ENCODE data around the gene ATP10B.
"Not testable (repeated sequence)": the region's sequence is repeated elsewhere in the genome, so short reads cannot be mapped to it uniquely, and the experiment has no call there.

ATP10B gene, protein sequence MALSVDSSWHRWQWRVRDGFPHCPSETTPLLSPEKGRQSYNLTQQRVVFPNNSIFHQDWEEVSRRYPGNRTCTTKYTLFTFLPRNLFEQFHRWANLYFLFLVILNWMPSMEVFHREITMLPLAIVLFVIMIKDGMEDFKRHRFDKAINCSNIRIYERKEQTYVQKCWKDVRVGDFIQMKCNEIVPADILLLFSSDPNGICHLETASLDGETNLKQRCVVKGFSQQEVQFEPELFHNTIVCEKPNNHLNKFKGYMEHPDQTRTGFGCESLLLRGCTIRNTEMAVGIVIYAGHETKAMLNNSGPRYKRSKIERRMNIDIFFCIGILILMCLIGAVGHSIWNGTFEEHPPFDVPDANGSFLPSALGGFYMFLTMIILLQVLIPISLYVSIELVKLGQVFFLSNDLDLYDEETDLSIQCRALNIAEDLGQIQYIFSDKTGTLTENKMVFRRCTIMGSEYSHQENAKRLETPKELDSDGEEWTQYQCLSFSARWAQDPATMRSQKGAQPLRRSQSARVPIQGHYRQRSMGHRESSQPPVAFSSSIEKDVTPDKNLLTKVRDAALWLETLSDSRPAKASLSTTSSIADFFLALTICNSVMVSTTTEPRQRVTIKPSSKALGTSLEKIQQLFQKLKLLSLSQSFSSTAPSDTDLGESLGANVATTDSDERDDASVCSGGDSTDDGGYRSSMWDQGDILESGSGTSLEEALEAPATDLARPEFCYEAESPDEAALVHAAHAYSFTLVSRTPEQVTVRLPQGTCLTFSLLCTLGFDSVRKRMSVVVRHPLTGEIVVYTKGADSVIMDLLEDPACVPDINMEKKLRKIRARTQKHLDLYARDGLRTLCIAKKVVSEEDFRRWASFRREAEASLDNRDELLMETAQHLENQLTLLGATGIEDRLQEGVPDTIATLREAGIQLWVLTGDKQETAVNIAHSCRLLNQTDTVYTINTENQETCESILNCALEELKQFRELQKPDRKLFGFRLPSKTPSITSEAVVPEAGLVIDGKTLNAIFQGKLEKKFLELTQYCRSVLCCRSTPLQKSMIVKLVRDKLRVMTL (N-terminal part only)

DNA sequence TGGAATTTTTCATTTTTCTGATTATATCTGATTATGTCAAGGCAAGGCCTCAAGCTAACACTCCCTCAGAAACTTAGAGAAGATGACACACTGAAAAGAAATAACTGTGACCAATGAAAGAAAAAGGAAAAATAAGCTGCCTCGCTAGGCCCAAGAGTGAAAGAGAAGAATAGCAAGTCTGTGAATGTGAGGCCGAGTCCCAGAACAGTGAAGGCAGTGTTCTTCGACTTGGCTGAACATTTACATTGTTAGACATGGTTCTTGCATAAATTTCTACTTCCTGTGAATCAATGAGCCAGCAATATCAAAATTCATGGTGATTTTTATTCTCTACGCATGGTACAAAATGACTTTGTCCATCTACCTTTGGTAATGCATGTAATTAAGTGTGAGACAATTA lies at the start of gene ATP10B:
TSS of gene ATP10B (minus strand) at position 163 of the 400 bp plus-strand sequence. CDS start 164,137 bp downstream, outside the sequence.
- no peak for DNase-seq

DNA sequence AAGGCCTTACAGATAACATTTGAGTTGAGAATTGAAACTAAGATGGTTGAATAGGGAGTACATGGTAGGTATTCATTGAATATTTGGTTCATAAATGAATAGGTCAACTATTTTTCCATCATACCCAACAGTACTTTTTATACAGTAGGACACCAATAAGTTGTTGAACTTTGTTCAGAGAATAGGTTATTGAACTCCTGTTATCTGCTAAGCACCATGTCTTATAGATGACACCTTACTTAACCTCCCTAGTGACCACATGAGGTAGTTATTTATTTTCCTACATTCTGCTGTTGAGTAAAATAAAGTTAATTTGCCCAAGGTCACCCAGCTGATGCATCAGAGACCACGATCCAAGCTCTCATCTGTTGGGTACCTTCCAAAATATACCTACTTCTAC lies 49.6 kb upstream of the ATP10B start:
- no peak for DNase-seq

DNA sequence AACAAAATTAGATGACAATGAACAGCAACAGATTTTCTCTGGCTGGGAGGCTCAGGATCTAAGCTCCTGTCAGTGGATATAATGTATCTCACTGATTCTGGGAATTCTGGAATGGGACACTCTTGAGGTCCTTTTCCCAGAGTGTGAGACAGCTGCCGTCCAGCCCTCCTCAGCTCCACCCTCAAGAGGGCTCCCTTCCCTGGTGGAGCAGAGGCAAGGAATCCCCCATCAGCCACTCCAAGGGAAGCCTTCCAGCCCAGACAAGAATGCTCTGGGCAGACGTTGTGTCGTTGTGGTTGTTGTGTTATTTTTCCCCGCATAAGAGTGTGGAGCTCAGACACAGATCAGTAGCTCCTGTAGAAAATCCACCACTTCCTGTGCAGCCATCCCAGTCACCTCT lies 47.7 kb upstream of the ATP10B start:
- no peak for DNase-seq

DNA sequence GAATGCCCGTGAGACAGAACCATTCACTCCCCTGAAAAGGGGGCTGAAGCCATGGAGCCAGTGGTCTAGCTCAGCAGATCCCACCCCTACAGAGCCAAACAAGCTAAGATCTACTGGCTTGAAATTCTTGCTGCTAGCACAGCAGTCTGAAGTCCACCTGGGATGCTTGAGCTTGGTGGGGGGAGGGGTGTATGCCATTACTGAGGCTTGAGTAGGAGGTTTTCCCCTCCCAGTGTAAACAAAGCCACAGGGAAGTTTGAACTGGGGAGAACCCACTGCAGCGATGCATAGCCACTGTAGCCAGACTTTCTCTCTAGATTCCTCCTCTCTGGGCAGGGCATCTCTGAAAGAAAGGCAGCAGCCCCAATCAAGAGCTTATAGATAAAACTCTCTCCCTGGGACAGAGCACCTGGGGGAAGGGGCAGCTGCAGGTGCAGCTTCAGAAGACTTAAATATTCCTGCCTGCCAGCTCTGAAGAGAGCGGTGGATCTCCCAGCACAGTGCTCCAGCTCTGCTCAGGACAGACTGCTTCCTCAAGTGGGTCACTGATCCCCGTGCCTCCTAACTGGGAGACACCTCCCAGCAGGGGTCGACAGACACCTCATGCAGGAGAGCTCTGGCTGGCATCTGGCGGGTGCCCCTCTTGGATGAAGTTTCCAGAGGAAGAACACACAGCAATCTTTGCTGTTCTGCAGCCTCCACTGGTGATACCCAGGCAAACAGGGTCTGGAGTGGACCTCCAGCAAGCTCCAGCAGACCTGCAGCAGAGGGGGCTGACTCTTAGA lies 41.4 kb upstream of the ATP10B start:
- not testable (repeated sequence) for DNase-seq

DNA sequence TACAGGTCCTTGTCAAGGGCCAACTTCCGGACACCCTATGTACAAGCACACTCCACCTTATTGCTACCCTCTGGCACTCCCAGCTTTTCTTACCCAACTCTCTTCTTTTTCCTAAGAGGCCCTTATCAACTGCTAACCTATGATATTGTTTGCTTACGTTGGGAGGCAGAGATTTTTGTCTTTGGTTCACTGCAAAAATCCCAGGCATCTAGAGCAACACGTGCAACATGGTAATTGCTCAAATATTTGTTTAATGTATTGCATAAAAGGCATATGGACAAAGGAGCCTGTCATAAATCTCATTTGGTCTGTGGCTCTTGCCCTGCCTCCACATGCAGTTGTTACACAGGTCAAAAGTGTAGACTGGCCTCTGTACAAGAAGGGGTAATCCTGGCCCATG lies 35.8 kb upstream of the ATP10B start:
- DNase-seq, result no peak

DNA sequence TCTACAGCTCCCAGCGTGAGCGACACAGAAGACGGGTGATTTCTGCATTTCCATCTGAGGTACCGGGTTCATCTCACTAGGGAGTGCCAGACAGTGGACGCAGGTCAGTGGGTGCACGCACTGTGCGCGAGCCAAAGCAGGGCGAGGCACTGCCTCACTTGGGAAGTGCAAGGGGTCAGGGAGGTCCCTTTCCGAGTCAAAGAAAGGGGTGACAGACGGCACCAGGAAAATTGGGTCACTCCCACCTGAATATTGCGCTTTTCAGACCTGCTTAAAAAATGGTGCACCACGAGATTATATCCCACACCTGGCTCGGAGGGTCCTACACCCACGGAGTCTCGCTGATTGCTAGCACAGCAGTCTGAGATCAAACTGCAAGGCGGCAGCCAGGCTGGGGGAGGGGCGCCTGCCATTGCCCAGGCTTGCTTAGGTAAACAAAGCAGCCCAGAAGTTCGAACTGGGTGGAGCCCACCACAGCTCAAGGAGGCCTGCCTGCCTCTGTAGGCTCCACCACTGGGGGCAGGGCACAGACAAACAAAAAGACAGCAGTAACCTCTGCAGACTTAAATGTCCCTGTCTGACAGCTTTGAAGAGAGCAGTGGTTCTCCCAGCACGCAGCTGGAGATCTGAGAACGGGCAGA lies 21.7 kb upstream of the ATP10B start:
- DNase-seq, result not testable (repeated sequence)

DNA sequence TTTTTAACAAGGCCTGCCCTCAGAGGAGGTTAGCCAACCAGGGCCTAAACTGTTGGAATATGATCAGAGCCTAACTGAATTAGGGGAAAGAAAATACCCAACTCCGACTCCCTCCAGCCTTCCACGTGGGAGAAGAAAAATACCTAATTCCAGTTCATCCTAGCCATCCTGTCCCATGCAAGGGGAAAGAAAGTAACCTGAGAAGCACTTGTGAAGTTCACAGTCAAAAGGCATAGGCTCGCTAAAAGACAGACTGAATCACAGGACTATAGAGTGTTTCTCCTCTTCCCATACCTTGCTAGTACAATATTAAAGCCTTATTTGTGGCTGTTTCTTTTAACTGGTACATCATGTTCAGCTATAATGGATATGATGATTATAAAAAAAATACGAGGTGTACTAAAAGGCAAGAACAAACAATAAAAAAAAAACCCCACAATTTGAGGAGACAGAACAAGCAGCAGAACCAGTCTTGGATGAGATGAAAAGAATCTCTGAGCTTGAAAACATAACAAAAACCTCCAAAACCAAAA lies 18.0 kb upstream of the ATP10B start:
- no peak for DNase-seq

DNA sequence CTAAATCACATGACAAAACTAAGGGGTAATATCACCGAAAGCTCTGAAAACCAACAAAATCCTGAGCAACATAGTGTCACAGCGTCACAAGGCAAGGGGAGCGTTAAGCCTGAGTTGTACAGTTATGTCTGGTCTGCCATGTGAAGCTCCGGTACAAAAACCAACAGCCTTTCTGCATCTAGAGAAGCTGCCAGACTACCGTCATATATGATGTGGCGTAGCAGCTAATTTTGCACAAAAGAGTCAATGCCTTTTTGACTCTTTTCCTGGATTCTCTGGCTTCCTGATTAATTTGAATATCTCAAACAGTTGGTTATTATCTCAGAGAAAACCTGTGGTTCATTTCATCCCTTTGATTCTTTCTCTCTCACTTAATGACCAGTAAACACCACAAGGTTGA lies 16.0 kb upstream of the ATP10B start:
- no peak for DNase-seq

DNA sequence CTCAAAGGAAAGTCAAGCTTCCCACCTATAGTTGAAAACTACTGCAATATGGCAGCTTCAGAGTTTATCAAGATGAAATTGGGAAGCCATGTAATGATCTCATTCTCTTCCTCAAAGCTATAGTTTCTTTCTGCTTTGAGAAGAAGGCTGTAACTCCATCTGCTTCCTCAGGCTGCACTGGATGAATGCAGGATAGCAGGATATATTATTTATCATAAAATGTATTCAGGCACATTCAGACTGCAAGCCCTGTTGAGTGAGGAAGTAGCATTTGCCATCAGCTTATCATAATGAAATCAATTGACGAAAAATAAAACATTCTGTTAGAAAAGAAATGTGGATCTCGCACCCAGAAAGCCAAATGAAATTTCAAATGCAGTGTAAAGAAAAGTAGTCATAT lies 560 bp downstream of the ATP10B start:
- no peak for DNase-seq

DNA sequence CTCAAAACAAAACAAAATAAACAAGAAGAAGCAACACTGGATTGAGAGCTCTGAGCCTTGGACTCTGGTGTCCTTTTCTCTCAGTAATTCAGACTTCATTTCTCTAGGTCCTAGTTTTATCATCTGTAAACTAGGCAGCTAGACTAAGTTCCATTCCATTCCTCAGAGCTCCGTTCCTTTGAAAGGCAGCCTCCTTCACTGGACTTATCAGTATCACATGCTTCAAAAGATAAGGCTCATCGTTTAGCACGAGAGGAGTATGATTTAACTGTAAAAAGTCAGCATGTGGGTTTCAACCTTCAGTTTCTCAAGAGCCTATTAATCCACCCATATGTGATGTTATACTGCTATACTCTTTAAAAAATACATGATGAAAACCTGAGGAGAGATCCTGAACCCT lies 1.6 kb downstream of the ATP10B start:
- no peak for DNase-seq

DNA sequence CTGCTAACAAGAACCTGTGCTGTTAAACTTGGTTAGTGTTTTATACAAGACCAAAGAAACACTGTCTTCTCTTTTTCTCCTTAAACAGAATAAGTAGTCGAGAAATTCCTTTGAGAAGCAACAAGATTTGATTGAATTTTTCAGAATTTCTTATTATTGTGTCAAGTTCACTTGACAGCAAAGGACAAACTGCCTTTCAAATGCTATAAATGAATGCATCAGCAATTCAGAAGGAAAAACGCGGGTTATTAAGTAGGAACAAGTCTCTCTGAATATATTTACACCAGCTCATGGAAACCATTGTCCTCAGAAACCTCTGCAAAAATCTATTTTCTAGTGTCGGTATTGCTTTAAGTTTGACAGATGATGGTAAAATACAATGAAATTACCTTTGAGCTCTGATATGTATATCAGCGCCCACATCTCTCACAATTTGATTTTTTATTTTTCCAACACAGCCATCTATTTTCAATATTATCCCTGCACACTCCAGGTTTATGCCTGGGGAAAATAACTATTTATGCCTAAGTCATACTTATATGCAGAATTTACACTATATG lies 4.4 kb downstream of the ATP10B start:
- no peak for DNase-seq

DNA sequence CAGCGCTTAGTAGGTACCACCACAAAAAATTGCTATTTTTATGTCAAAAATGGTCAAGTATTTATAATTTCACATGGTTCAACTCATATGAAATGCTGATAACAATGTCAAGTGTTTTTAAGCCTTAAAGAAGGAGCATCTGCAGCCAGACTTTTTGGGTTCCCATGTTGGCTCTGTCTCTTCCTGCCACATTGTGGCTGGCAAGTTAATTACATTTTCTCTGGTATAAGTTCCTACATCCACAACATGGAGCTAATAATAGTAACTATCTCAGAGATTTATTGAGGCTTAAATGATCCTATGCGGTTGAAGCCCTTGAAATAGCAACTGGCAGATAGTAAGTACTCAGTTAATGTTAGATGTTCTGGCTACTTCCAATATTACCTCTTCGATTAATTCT lies 5.4 kb downstream of the ATP10B start:
- no peak for DNase-seq

DNA sequence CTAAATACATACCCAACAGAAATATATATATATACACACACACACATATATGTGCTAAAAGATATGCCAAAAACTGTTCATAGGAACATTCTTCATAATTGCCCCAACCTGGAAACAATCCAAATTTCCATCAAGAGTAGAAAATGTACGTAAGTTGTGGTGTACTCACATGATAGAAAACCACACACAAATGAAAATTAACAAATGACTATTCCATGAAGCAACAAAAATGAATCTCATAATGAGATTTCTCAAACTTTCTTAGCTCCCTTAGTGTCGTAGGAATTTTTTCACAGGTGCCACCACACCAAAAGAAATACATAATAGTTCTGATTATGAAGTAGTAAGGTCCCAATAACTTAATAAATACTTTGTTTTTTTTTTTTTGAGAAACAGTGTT lies 7.8 kb downstream of the ATP10B start:
- no peak for DNase-seq

DNA sequence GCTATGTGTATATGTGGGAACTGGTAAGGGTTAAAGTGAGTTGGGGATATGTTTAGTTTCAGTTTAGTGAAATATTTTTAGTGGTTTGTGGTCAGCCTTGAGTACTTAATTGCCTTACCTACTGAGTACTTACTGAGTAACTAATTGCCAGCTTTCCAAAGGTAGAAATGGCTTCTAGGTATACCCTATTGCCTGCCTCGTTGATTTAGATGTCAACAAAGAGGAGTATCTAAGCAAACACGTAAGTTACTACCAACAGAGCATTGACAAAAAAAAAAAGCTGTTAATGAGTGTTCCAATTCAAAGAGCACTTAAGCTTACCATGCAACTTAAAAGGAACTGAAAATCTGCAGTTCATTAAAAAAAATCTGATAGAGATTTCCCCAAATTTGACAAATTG lies 8.8 kb downstream of the ATP10B start:
- no peak for DNase-seq

DNA sequence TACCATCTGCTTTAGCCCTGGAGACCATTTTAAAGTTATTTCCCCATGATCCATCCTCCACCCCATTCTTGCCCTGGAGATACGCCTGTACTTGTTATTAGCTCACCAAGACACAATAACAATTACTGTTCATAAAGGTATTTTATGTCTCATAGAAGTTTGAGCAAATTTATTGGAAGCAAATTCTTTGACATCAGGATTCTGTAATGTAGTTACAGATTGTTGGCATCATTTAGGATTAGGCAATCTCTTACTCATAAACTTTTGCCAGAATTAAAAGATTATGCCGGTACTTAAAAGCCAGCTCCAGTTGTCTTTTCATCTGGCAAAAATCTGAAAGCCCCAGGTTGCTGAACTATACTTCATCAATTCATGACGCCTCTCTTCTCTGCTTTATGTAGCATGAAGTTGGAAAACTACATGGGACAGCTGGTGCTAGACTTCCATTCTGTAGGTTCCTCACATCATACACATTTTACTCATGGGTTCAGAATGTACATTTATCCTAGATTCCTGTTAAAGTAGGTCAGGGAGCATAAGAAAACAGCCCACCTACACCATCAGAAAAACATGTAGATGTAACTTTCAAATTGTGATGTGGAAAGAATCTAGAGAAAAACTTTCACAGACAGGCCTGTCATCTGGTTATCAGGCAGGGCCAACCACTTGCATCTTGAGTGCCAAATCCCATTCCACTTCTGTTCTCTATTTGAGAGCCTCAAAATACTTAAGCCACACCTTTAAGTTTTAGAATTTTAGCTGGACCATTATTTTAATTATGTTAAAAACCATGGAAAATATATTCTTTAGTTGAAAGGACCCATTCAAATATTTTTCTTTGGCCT lies 14.0 kb downstream of the ATP10B start:
- DNase-seq, result no peak

DNA sequence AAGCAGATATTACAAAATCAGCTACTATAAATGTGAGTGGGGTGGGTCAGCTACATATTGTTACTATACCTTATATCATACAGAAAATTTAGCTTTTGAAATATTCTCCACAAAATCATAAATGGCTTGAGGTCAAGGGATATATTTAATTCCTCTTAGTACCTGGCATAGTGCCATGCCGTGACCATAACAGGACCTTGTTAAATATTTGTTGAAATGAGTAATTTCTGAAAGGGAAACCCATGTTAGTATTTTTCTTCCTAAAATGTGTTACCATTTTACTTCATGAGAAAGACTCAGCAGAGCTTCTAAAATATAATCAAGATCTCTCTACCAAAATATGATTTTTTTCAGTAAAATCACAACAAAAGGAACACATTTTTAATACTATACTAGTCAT lies 14.8 kb downstream of the ATP10B start:
- no peak for DNase-seq

DNA sequence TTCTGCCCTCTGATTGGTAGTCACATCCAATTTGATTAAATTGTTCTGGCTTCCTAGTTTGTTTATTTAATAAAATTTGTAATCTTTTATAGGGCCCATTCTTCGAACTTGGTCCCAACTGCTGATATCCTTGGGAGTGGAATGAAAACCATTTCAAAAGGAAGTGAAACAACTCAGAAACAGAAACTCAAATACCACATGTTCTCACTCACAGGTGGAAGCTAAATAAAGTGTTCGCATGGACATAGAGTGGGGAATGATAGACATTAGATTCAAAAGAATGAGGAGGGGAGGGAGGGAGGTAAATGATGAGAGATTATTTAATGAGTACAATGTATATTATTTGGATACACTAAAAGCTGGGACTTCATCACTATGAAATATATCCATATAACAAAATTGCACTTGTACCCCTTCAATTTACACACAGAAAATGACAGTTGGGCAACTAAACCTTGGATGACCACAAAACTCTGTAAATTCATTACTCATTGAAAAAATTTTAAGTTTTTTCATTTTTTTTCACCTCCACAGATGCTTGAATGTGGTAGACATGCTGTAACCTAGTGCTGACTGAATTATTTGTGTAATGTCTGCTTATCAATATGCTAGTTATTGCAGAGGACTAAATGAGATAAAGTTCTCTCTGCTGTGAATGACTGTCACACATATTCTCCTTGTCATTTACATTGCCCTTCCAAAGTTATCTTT lies 16.0 kb downstream of the ATP10B start:
- no peak for DNase-seq

DNA sequence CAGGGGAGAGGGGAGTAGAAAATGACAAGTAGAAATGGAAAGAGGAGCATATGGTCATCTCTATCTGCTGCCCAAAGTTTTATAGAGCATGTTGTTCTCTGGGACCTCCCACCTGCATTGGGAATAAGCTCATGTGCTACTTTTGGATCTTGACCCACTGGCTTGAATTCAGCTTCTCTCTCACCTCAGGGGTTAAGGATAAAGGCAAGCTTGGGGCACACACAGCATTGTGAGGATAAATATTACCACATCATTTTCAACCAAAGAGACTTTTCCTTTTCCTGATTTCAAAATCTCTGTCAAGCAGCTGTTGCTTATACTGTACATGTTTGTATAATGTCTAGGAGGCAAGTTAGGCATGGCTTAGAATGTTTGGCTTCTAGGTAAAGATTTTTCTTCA lies 16.6 kb downstream of the ATP10B start:
- DNase-seq, result no peak

DNA sequence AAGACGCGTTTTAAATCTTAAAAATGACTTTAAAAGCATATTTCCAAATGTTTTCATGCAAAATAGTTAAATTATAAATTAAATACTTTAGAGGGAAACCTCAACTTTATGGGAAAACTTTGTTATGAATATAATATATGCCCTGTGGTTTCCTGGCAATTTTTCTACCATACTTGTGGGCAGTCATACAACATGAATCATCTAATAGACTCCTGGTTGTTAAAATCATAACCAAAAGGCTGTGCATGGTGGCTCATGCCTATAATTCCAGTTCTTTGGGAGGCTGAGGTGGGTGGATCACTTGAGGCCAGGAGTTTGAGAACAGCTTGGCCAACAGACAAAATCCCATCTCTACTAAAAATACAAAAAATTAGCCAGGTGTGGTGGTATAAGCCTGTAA lies 18.2 kb downstream of the ATP10B start:
- no peak for DNase-seq

DNA sequence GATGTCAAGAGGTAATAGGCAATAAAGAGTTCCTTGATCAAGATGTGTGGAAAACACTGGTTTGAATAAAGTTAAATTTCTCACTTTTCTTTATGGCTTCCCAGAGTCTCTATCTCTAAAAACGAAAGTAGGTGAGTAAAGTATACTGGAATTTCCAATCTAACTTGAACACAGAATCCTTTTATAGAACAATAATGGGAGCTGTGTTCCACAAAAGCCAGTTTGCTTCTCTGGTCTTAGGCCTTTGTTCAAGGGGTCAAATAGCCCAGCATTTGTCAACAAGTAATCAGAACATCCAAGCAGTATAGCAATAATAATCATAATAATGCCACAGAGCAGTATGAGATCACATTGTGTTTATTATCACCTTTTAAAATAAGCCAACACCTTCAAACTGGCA lies 20.2 kb downstream of the ATP10B start:
- no peak for DNase-seq
